ENCODE results near the gene SRC.

DNA sequence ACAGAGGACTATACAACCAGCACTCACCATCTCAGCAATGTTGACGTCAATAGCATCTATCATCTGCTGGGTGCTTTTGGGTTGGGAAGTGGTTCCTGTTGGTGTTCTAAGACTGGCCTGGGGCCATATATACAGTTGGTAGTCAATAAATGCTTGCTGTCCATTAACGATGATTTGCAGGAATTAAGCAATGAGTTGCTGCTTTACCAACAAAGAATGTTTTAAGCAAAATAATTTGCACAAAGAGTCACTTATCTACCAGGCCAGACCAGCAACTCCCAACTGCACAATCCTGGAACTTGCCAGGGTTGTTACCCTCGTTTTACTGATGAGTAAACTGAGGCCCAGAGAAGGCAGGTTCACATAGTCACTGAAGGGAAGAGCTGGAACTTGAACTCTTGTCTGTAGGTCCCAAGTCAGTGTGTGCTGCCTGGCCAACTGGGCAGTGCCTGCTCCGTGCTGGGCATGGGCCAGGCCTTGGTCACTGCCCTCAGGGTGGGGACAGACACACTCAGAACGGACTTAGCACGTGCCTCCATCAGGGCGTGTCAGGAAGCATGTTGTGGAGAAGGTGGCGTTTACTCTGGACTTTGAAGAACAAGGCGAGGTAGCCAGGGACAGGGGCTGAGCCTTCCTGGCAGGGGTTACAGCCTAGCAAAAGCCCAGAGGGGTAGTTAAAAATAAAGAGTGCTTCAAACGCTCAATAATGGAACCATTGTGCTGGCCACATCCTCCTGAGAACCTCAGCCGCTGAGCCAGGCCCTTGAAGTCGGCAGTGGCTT, 2.5 kb upstream of the SRC start:
- TF ChIP-seq, protein P1, sequence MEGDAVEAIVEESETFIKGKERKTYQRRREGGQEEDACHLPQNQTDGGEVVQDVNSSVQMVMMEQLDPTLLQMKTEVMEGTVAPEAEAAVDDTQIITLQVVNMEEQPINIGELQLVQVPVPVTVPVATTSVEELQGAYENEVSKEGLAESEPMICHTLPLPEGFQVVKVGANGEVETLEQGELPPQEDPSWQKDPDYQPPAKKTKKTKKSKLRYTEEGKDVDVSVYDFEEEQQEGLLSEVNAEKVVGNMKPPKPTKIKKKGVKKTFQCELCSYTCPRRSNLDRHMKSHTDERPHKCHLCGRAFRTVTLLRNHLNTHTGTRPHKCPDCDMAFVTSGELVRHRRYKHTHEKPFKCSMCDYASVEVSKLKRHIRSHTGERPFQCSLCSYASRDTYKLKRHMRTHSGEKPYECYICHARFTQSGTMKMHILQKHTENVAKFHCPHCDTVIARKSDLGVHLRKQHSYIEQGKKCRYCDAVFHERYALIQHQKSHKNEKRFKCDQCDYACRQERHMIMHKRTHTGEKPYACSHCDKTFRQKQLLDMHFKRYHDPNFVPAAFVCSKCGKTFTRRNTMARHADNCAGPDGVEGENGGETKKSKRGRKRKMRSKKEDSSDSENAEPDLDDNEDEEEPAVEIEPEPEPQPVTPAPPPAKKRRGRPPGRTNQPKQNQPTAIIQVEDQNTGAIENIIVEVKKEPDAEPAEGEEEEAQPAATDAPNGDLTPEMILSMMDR (IDR thresholded peaks at IDR 0.05), result no peak
- no peak for TF ChIP-seq POLR2A (IDR thresholded peaks at IDR 0.05)

All from body of pancreas (tissue), 4 donors.